Prostate gland (tissue), 2 donors: Measurements from ENCODE around the gene NAA80.

ENCODE experiments used
- CTCF ChIP-seq, 4 experiments: fragments of 200-600 bp in 2 of 4; fragments of 450-650 bp in 2 of 4; sonication (generic) in 2 of 4; IDR thresholded peaks; 1 replicate in 3 of 4; 2 replicates in 1 of 4; pipeline ENCODE4 v1.5.1; 2016 to 2019; ENCODE audit warnings: antibody characterized with exemption in 4 of 4, mild to moderate bottlenecking in 2 of 4, moderate library complexity in 2 of 4
- POLR2A ChIP-seq: fragments of 450-650 bp; IDR thresholded peaks from one replicate; pipeline ENCODE4 v1.6.1; 2016; ENCODE audit warnings: antibody characterized with exemption, mild to moderate bottlenecking
- POLR2AphosphoS5 ChIP-seq: sonication (generic); formaldehyde crosslinking; IDR thresholded peaks from one replicate; pipeline ENCODE4 v1.6.1; 2017; ENCODE audit warnings: antibody characterized with exemption

GRCh38 chr3:50300681-50301254, 1.6 kb upstream of the NAA80 start:
- TF ChIP-seq CTCF (IDR thresholded peaks at IDR 0.05): no peak
- no peak for TF ChIP-seq POLR2A
- TF ChIP-seq POLR2AphosphoS5: no peak
